Measurements from ENCODE around the gene TRAM2. TPM values are rescaled to one million over a fixed set of nuclear protein-coding genes. Genes with fewer than 3 reads are reported as not detected.
A peak's percentile ranks its signal among the peaks of the same experiment; 100 is the strongest.

TRAM2 gene
- total and polyA plus RNA-seq, 9 of the 15 experiments (the other 6 are each of a cell fraction or from before 2014, with no cell fraction given): 2.6 to 13.3 (median 8.9) TPM

- DNase-seq (ENCODE audit: extremely low read depth in 1 of 4, low spot score in 3 of 4) (peak in 3 of 4 experiments; percentile 22 to 48 (median 42)), FAIRE-seq (peak; percentile 49), ATAC-seq (peak; percentile 3)
- H3K27ac ChIP-seq (ENCODE audit: extremely low read depth, low read depth, low read length): peak overlapping the region; percentile 73
- H3K79me2 ChIP-seq (ENCODE audit: control insufficient read depth, insufficient read depth, low read length): no peaks in the 10 kb centered on the region
- ChIA-PET CTCF (ENCODE audit: low intra/inter-chr PET ratio) (no interaction called here), POLR2A (interaction anchor here (1.3 to 1.5 kb wide), 2 partner anchors 8 to 9 kb away, joined by 3 to 5 read pairs; no protein-coding TSS in a partner anchor)
- peak overlapping the region; percentile 61 for H3K4me2 ChIP-seq (ENCODE audit: insufficient read depth, low read length)
- peak overlapping the region; percentile 77 for H2AFZ ChIP-seq (ENCODE audit: low read depth, low read length)
- no peaks in the 10 kb centered on the region for H3K9me3 ChIP-seq (replicated peaks; ENCODE audit: control insufficient read depth, insufficient read depth, low read depth, low read length)
- no peak overlapping the region for H3K4me3 ChIP-seq
- in situ Hi-C loops (cut with MboI): no loop called here
- WGBS (ENCODE audit: insufficient coverage, low coverage, missing lambda C conversion rate): 49% methylated on average over 10 of the region's 10 CpGs
- no peaks in the 10 kb centered on the region for H3K9me1 ChIP-seq (ENCODE audit: control insufficient read depth, insufficient read depth, low read length)
- peaks cover 33 to 52% of the 10 kb centered on the region in 2 experiments for H3K4me1 ChIP-seq (replicated peaks in 1 of 2; ENCODE audit: control insufficient read depth in 2 of 2, insufficient read depth in 2 of 2, low read length in 2 of 2)
- no peaks in the 10 kb centered on the region for H3K27me3 ChIP-seq (ENCODE audit: control insufficient read depth in 2 of 2, insufficient read depth in 2 of 2, low read length in 2 of 2)
- H4K20me1 ChIP-seq (replicated peaks; ENCODE audit: control insufficient read depth, insufficient read depth, low read length): no peaks in the 10 kb centered on the region
- peak overlapping the region; percentile 50 to 87 for H3K9ac ChIP-seq (ENCODE audit: insufficient read depth in 1 of 2, low read depth in 2 of 2, low read length in 2 of 2)
- H3K36me3 ChIP-seq (ENCODE audit: control insufficient read depth, insufficient read depth, low read length): peaks cover 62% of the 10 kb centered on the region; the same call in 2 of the 3 replicates
- no TSS peak for BruUV-seq (replicated peaks)
- intact Hi-C loops (cut with micrococcal nuclease): loop anchor here (2.0 to 5.0 kb wide), 4 partner anchors 72 to 158 kb away; partner anchors contain the start of gene TRAM2
- TF ChIP-seq RCOR1 (IDR thresholded peaks at IDR 0.05; ENCODE audit: borderline replicate concordance in 1 of 2, low read depth in 2 of 2, low read length in 2 of 2) (0 out of 4 replicates have a peak, but pooled peaks of 1 of the 2 experiments have one; percentile 5), CREM (IDR thresholded peaks at IDR 0.05; ENCODE audit: low read depth) (peak; percentile 40; the same call in 1 of the 2 replicates), NKRF (IDR thresholded peaks at IDR 0.05; ENCODE audit: borderline replicate concordance) (no peak), TAL1 (IDR thresholded peaks at IDR 0.05) (peak; percentile 46; the same call in 1 of the 2 replicates), ARID1B (IDR thresholded peaks at IDR 0.05) (peak; percentile 61), CBFA2T3 (IDR thresholded peaks at IDR 0.05) (peak; percentile 82), EHMT2 (IDR thresholded peaks at IDR 0.05) (no peak), ARHGAP35 (IDR thresholded peaks at IDR 0.05; ENCODE audit: partially characterized antibody) (no peak), MEIS2 (IDR thresholded peaks at IDR 0.05; ENCODE audit: partially characterized antibody) (peak; percentile 64), PBX2 (CRISPR knock-in tag; IDR thresholded peaks at IDR 0.05; ENCODE audit: low read depth) (no peak), PBX2 (tag; conservative IDR thresholded peaks at IDR 0.05; ENCODE audit: low read depth) (0 out of 2 replicates have a peak, but pooled peaks have one; percentile 12), USF1 (CRISPR knock-in tag; IDR thresholded peaks at IDR 0.05) (0 out of 2 replicates have a peak, but pooled peaks have one; percentile 29), MXI1 (IDR thresholded peaks at IDR 0.05; ENCODE audit: low read depth, low read length) (no peak), TCF3 (CRISPR knock-in tag; IDR thresholded peaks at IDR 0.05) (peak; percentile 70), CBFA2T2 (conservative IDR thresholded peaks at IDR 0.05) (peak; percentile 64), CREBBP (IDR thresholded peaks at IDR 0.05; ENCODE audit: low read depth, low read length) (no peak), OTX1 (CRISPR knock-in tag; IDR thresholded peaks at IDR 0.05) (no peak)
Observed at GRCh38 chr6:52504782-52505136, 72.1 kb downstream of the TRAM2 start.
